Hindlimb muscle (tissue), 1 donor: ENCODE data around the gene CCM2. TPM values are rescaled to one million over a fixed set of nuclear protein-coding genes. Genes with fewer than 3 reads are reported as not detected.
"Not testable (repeated sequence)": the region's sequence is repeated elsewhere in the genome, so short reads cannot be mapped to it uniquely, and the experiment has no call there.

Experiments used
- DNase-seq: peaks from one replicate; pipeline ENCODE4 v3.0.0-alpha.2; 2013
- polyA plus RNA-seq: library from polyadenylated mRNA; unstranded; fragments of 120-200 nt; gene quantifications from one replicate; pipeline ENCODE4 v1.2.1, GENCODE V29; 2013; ENCODE audit not compliant: insufficient read length

Gene CCM2
- polyA plus RNA-seq, 1 donor, result 41.4 TPM

DNA sequence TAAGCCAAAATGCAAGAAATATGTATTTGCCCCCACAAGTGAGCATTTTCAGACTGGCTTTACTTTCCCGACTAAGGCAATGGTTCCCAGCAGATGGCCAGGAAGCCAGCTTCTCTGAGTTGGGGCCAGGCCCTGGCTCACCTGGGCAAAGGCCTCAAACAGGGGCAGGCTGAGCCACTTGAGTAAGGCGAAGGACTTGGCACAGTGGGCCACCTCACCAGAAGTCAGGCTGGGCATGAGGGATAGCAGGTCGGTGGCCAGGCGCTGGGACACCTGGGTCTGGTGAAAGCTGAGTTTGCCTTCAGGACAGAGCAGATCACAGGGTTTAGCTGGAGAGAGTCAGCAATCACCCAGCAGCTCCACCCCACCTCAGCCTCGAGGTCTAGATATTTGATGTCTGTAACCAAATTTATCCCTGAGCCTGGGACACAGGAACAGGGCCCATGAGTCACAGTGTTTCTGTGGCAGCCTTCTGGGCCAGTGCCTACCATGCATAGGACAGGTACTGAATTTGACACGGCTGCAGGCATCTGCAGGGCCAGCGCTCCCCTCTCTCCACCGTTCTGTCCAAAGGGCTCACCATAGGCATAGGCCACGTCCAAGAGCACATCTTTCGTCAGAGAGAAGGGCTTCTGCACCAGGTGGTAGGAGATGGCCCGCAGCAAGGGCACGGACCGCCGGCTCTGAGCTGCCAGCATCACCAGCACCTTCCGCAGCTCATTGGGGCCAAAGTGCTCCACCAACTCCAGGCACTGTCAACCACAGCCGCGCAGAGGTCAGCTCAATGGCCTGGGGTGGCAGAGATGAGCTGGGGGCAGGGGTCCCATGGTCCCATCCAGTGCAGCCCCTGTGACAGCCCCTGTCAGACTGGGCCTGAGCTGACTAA is 104.2 kb downstream of the CCM2 start:
- DNase-seq, result no peak

DNA sequence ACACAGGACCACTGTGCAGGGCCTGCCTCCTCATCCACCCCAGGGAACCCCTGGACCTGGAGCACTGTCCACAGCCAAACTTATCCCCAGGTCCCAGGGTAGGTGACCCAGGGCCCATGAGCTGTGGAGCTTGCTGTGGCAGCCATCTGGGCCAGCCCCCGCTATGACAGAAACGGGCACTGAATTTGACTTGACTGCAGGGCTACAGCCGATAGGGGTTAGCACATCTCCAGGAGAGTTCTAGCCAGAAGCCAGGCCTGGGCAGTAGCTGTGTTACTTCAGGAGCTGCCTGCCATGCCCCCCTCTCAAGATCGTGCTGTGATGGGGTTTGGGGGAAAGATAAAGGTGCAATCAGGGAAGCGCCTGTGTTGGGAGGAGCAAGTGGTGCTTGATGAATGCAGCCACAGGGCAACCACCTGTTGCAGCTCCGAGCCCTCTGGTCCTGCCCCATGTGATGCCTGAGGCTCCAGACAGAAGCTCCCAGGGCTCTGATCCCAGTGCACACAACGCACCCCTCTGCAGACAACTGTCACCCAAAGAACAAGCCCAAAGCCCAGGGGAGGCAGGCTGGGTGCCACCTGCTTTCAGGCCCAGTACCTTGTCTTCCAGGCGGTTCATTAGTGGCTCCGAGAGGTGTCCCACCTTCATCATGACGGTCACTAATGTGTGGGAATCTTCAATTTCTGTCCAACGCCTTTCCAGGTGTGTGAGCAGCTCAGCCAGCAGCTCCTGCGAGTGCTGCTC is 105.0 kb downstream of the CCM2 start:
- no peak for DNase-seq

DNA sequence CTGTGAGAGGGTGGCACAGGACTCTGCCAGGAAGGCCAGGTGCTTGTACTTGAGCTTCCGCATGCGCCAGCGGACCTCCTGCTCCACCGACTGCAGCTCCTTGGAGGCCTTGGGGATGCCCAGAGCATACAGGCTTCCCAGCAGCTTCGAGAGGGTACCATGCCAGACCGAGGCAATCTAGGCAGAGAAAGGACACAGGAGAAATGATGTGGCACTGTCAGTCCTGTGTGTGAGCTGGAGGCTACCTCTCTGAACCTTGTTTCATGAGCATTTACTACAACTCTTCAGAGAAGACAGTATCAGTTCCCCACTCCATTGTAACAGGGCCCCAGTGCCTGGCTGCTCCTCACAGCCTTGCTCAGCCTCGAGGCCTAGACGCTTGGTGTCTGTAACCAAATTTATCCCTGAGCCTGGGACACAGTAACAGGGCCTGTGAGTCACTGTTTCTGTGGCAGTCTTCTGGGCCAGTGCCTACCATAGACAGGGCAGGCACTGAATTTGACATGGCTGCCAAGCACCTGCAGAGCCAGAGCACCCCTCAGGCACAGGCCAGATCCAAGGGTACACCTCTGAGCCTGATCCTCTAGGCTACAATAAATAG is 105.7 kb downstream of the CCM2 start:
- no peak for DNase-seq

DNA sequence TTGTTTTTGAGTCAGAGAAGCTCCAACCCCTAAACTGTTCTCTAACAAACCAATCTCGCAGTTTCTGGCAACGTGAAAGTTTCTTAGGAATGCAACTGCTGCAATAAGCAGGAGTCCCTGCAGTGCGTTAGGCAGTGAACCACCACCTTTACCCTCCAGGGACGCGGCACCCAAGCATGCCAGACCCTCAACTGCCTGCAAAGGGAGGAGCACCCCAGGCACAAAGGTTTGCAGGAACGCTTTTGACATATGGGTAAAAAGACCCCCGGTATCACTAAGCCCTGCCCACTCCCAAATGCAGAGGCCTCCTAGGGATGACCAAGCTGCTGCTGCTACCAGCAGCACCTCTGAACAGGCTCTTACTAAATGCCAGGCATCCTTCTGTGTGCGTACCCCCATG is 106.8 kb downstream of the CCM2 start:
- DNase-seq, result no peak

DNA sequence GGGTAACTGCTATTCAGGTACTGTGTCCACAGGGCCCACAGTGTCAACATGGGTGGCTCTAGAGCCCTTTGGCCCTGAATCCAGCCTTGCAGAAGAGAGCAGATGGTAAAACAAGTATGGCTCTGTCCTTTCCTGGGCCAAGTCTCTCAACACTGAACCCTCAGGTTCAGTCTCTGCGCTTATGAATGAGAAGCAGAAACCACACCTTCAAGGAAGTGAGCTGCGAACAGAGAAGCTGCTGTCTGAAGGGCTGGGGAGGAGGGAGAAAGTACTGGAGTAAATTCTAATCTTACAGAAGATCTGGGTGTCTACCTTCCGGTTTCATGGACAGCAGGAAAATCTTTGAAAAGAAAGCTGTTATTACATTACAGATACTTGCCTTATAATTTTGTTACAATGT is 107.4 kb downstream of the CCM2 start:
- DNase-seq, result no peak

DNA sequence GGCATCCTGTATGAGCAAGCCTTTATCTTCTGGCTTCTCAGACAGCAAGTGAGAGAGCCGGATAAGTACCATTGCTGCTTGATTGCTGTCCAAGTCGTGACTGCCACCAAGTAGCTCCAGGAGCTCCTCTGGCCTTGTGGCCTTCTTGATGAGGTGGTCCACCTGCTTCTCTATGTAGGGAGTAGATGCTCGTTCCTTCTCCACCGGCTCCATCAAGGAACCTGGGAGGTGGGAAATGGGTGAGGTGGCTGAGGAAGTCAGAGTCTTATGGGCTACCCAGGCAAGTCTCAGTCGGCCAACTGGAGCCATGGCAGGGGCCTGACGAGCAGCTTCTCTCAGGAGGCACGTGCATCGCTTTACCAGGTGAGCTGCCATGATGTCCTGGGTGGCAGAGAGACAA is 108.9 kb downstream of the CCM2 start:
- no peak for DNase-seq

DNA sequence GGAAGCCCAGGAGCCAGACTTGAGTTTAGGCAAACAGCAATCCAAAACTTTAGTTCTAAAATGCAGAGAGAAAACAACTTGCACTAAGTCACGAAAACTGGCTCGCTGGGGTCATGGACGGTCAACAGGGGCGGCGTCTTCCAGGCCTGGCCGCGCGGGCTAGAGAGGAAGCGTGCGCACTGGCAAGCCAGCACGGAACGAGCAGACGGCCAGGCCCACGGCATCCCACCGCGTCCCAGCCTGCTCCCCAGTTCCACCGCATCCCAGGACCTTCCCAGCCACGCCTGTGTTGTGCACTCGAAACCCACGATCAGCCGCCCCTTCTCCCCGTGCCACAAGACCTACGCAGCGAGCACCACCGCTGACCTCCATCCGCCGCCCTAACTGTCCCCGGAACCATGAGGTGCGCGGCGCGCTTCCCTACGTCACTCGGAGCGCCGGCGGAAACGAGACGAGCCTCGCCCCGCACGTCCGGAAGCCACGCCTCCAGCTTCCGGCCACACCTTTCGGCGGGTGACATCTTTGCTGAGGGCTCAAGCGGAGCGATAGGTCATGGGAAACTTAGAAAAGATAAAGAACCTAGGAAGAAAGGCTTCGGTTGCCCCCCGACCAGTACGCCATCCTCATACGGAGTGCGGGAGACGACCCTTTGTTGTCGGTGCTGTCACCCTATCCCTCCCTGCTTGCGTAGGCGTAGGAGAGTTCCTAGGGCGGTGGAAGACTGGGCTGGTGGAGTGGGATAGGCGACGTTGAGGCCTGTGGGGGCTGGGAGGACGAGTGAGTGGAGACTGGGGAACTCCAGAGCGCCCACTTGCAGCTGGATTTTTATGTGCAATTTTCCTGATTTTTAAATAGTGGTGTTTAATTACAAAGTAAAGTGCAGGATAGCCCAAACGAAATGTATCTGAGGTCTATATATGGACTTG is 111.6 kb downstream of the CCM2 start, which contains the start of gene TBRG4:
Gene TBRG4 (minus strand): TSS at position 400 of the 926 bp plus-strand sequence. CDS start 2,460 bp downstream, outside the sequence.
- DNase-seq, result peak; percentile 97

DNA sequence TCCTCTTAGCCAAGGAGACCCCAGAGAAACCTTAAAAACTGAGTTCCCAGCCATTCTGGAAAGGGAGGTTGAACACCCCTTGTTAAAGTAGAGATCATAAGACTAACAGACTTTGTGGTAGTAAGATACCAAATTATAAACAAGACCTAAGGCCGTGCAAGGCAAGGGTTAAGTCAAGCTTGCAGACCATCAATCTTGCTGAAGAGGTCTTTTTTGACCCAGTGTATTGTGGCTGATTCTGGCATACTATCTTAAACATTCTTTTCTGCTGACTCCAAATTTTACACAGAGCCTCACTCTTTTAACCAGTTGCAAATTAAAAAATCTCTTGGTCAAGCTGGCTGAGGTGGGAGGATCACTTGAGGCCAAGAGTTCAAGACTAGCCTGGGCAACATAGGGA is 112.6 kb downstream of the CCM2 start:
- no peak for DNase-seq

DNA sequence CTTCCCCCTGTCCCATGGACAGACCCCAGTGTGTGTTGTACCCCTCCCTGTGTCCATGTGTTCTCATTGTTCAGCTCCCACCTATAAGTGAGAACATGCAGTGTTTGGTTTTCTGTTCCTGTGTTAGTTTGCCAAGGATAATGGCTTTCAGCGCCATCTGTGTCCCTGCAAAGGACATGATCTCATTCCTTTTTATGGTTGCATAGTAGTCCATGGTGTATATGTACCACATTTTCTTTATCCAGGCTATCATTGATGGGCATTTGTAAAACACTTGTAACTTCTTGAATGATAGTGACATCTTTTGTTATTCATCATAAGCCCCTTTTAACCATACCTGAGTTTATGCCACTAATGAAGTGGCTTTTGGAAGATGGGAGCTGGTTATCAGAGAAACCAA is 114.3 kb downstream of the CCM2 start:
- not testable (repeated sequence) for DNase-seq

DNA sequence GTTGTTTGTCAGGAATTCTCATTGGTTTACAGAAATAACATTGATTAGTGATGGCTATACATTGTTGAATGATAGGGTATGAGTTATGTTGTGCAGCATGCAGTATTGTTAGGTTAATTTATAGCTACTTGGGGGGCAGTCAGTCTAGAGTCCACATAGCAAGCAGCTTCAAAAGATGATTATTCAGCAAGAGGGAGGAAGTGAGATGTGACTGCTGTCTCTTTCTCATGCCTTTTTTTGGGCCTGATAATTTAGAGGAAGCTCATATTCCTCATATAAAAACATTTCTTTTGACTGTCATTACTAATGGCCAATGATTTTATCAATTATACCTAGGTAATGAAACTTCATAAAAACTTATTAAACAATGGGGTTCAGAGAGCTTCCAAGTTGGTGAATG is 114.9 kb downstream of the CCM2 start:
- no peak for DNase-seq

DNA sequence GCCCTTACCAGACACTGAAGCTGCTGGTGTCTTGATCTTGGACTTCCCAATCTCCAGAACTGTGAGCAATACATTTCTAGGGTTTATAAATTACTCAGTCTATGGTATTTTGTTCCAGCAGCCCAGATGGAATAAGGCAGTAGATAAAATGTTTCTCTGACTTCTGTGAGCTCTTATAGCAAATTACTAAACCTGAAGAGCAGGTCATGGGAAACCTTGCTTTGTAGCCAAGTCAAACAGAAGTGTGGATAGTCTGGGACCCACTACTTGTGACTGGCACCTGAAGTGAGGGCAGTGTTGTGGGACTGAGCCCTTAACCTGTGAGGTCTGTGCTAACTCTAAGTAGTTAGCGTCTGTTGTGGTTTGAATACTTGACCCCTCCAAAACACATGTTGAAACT is 116.0 kb downstream of the CCM2 start:
- no peak for DNase-seq

DNA sequence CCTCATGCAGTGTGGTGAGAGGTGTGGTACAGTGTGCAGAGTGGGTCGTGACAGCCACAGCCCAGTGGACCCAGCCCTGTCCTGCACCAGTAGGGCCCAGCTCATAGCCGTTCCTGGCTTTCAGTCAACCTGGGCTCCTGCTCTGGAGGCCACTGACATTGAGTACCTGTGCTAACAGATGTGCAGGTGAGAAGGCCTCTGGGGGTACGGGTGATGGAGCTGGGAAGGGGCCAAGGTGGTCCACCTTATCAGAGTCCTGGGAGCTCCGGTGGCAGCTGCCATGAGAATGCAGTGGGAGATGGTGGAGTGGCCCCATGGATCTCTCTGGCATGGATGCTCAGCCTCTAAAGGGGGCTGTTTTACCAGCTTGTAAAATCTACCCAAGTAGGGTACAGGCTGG is 117.6 kb downstream of the CCM2 start:
- DNase-seq, result no peak

DNA sequence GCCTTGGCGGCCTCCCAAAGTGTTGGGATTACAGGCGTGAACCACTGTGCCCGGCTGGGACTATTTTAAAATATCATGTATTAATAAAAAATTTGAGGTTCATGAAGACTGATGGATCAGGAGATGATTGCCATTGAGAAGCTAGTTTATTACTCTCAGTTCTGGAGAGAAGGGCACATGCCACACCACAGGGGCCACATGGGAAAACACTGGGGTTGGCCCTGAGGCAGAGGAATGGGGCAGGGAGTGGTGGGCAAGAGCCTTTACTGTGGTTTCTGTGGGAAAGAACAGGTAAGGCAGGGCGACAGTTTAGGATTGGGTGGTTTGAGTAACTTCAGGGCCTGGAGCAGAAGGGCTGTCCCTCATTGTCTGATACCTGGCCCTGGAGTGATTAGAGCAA is 118.3 kb downstream of the CCM2 start:
- no peak for DNase-seq

DNA sequence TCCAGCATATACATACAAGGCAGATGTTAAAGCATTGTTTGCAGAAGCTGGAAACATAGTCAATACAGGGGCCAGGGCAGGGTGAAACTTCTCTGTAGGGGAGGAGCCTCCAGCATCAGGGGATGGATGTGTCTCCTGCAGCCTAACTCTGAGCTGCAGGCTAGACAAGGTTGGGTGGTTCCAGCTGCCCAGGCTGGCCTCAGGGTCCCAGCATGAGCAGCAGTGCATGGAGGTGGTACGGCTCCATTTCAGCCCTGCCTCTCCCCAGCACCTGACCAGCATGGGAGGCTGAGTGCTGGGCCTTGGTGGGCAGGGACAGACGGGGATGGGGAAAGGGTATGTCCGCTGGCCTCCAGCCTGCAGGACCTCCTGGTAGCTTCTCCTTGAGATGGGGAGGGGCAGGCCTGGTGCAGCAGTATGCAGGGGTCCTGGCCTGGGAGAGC is 118.9 kb downstream of the CCM2 start:
- no peak for DNase-seq

DNA sequence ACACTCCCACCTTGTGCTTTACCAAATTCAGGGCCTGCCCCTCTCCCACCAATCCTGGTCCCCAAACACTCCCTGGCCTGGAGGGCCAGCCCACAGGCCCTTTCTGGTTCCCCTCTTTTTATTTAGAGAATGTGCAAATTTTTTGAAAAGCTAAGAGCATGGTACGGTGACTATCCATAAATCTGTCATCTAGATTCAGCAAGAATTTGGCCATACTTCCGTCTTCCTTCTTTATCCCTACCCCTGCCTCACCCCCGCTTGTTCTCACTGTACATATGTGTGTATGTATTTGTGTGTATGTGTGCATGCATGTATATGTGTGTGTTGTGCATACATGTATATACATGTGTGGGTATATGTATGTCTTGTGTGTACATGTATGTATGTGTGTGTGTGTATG is 119.5 kb downstream of the CCM2 start:
- no peak for DNase-seq

DNA sequence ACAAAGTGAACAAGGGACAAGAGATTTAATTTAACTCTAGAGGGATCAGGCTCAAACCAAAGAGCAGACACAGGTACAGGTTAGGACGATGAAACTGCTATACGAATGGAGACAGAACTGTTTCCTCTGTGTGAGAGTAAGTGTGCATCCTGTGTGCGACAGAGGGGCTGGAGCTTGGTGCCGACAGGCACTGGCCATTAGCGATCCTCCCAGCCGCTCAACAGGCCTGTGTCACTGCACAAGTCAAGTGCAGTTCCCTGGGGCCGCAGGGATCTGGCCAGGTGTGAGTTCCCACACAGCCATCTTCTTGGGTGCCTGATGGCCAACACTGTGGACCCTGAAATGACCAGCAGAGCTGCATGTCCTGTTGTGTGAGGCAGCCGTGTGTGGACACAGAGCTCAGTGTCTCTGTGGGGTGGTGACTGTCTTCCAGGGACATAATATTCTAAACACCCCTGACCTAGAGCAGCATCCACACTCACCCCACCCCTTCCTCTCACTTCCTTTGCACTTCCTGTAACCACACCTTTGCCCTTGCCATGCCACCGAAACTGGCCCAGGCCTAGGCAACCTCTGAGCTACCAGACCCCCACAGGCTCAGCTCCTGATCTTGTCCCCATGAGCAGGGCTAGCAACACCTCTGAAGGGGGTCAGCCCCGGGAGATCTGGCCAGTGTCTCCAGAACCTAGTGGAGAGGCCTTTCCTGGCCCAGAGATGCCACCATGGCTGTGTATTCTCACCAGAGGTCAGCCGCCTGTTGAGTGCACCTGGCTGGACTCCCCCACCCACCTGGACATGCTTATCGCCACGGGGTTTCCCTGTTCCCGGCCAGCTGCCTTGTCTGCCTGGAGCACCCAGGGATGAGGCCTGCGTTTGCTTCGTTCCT is 123.2 kb downstream of the CCM2 start:
- no peak for DNase-seq

DNA sequence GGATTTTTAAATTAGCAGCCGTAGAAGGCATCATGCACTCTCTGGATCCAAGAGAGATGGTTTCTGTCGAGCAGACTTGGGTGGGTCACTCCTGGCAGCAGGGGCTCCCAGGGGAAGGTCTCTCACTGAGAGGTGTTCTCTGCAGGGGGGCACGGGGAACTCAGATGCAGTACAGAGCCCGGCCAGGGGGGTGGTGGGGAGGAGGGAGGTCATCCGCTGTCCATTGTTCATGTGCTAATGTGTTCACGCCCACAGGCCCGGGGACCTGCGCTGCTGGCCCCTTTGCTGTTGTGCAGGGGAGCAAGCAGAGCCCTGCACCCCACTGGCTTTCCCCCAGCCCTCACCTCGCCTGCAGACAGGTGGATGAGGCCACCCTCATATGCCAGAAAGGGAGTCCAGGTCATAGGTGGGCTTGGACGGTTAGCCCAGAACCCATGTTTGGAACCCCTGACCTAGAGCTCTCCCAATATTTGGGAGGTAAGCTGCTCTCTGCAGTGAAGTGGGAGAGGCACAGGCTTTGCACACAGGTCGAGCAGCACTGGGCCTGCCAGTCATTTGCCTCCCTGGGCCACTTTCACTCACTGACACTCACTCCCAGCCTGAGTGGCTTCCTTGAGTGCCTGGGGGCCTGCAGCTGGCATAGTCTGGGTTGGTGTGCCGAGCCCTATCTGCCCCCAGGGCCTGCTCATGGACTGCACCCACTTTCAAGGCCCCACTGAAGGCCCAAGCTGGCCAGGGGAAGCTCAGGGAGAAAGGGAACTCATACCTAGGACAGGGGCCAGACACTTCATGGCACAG is 124.1 kb downstream of the CCM2 start:
- DNase-seq, result no peak

DNA sequence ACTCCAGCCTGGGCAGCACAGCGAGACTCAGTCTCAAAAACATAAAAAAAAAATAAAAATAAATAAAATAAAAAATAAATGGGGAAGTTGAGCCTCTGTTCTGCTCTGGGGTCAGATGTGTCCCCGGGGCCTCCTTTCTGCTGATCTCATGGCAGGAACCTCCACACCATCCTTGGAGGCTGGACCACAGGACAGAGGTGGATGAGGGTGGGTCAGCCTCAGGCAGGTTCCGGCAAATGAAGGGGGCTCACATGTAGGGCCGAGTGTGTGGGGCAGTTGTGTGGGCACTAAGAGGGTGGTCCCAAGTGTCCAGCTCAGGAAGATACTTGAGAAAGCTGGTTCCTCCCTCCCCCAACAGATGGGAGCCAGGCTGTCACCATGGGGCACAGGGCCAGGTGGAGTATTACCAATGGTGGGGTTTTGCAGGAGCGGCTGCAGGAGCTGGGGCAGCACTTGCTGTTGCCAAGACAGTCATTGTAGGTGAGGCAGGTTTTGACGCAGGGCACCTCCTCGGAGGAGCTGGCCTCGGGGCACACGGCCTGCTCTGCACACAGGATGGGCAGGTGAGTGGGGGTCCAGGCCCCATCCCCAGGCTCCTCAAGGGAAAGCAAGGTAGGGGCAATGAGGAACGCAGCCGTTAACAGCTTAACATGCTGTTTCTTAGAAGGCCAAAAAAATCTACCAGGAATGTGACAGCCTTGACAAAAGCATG is 125.3 kb downstream of the CCM2 start:
- DNase-seq, result no peak
